ENCODE measurements around the gene NBPF11. TPM values are rescaled to one million over a fixed set of nuclear protein-coding genes. Genes with fewer than 3 reads are reported as not detected.
"Not testable (repeated sequence)": the region's sequence is repeated elsewhere in the genome, so short reads cannot be mapped to it uniquely, and the experiment has no call there.

The NBPF11 gene
- total and polyA plus RNA-seq, 2 of the 8 experiments (the other 6 are each of a cell fraction or from before 2014, with no cell fraction given), result 8.7 to 9.2 TPM

GRCh38 chr1:148197396-148197795 is 45.3 kb upstream of the NBPF11 start:
- H3K4ac ChIP-seq (replicated peaks; ENCODE audit: insufficient read length, low read depth, low read length); H4K5ac ChIP-seq (ENCODE audit: insufficient read length, low read depth, low read length); H3K27me3 ChIP-seq (replicated peaks in 1 of 4; ENCODE audit: control insufficient read depth in 3 of 4, extremely low read depth in 1 of 4, insufficient read depth in 3 of 4, low read length in 3 of 4); H2BK20ac ChIP-seq (ENCODE audit: low read length); H3K56ac ChIP-seq (replicated peaks; ENCODE audit: insufficient read length, low read depth, low read length); H4K20me1 ChIP-seq (replicated peaks in 1 of 2; ENCODE audit: control insufficient read depth in 1 of 2, insufficient read depth in 2 of 2, low read length in 2 of 2); H4K91ac ChIP-seq (replicated peaks; ENCODE audit: insufficient read length, low read length); H2BK15ac ChIP-seq (ENCODE audit: low read length); H3K79me2 ChIP-seq (ENCODE audit: control insufficient read depth in 1 of 2, insufficient read depth in 2 of 2, low read length in 2 of 2); H3K4me3 ChIP-seq (ENCODE audit: extremely low read depth in 1 of 4, insufficient read depth in 2 of 4, low read depth in 3 of 4, low read length in 4 of 4); H3K23me2 ChIP-seq (ENCODE audit: low read depth, low read length); H2AK5ac ChIP-seq (ENCODE audit: low read depth, low read length); H3K18ac ChIP-seq (ENCODE audit: extremely low read depth, low read length); H3K9me3 ChIP-seq (ENCODE audit: insufficient read depth in 2 of 2, low read depth in 1 of 2, low read length in 1 of 2); DNase-seq (ENCODE audit: low read depth in 1 of 2, low spot score in 2 of 2); POLR2A ChIA-PET (ENCODE audit: partially characterized antibody); FAIRE-seq; CTCF ChIA-PET (ENCODE audit: partially characterized antibody); H3K14ac ChIP-seq (ENCODE audit: insufficient read length); H3K23ac ChIP-seq (ENCODE audit: insufficient read length); H2BK120ac ChIP-seq (replicated peaks; ENCODE audit: low read depth, low read length); H2AFZ ChIP-seq (ENCODE audit: low read length); H2BK5ac ChIP-seq (ENCODE audit: low read depth, low read length); H3K9ac ChIP-seq (replicated peaks in 1 of 4; ENCODE audit: extremely low read depth in 1 of 4, low read depth in 3 of 4, low read length in 3 of 4); H3K4me1 ChIP-seq (replicated peaks in 1 of 4; ENCODE audit: control insufficient read depth in 3 of 4, insufficient read depth in 4 of 4, low read length in 3 of 4); H3K27ac ChIP-seq (ENCODE audit: low read depth, low read length); H3K36me3 ChIP-seq (ENCODE audit: control insufficient read depth in 2 of 4, insufficient read depth in 4 of 4, low read length in 3 of 4); H3K79me1 ChIP-seq (ENCODE audit: low read depth, low read length); H2BK12ac ChIP-seq (ENCODE audit: low read depth, low read length); H3K4me2 ChIP-seq (ENCODE audit: insufficient read depth in 1 of 2, low read depth in 2 of 2, low read length in 2 of 2); H4K8ac ChIP-seq (ENCODE audit: extremely low read depth, insufficient read depth, low read length): not testable (repeated sequence)
- no CpG with 5 or more reads among the region's 3 CpGs for WGBS, 2 experiments (ENCODE audit: extremely low coverage in 1 of 2, insufficient coverage in 1 of 2, insufficient read length in 1 of 2, insufficient replicate concordance in 2 of 2, low coverage in 1 of 2, low lambda C conversion rate in 2 of 2, missing lambda C conversion rate in 1 of 2)

GRCh38 chr1:148196949-148197348 is 44.9 kb upstream of the NBPF11 start:
- H4K91ac ChIP-seq (replicated peaks; ENCODE audit: insufficient read length, low read length); H2BK5ac ChIP-seq (ENCODE audit: low read depth, low read length); H2BK15ac ChIP-seq (ENCODE audit: low read length); H3K4me2 ChIP-seq (ENCODE audit: insufficient read depth in 1 of 2, low read depth in 2 of 2, low read length in 2 of 2); H3K4me3 ChIP-seq (ENCODE audit: extremely low read depth in 1 of 4, insufficient read depth in 2 of 4, low read depth in 3 of 4, low read length in 4 of 4); H4K8ac ChIP-seq (ENCODE audit: extremely low read depth, insufficient read depth, low read length); H3K9me3 ChIP-seq (ENCODE audit: insufficient read depth in 2 of 2, low read depth in 1 of 2, low read length in 1 of 2); H3K9ac ChIP-seq (replicated peaks in 1 of 4; ENCODE audit: extremely low read depth in 1 of 4, low read depth in 3 of 4, low read length in 3 of 4); H4K20me1 ChIP-seq (replicated peaks in 1 of 2; ENCODE audit: control insufficient read depth in 1 of 2, insufficient read depth in 2 of 2, low read length in 2 of 2); H2AFZ ChIP-seq (ENCODE audit: low read length); H3K27ac ChIP-seq (ENCODE audit: low read depth, low read length); H3K18ac ChIP-seq (ENCODE audit: extremely low read depth, low read length); H3K4ac ChIP-seq (replicated peaks; ENCODE audit: insufficient read length, low read depth, low read length); DNase-seq (ENCODE audit: low read depth in 1 of 2, low spot score in 2 of 2); H3K27me3 ChIP-seq (replicated peaks in 1 of 4; ENCODE audit: control insufficient read depth in 3 of 4, extremely low read depth in 1 of 4, insufficient read depth in 3 of 4, low read length in 3 of 4); CTCF ChIA-PET (ENCODE audit: partially characterized antibody); H3K79me2 ChIP-seq (ENCODE audit: control insufficient read depth in 1 of 2, insufficient read depth in 2 of 2, low read length in 2 of 2); H3K23ac ChIP-seq (ENCODE audit: insufficient read length); H3K56ac ChIP-seq (replicated peaks; ENCODE audit: insufficient read length, low read depth, low read length); H2BK20ac ChIP-seq (ENCODE audit: low read length); H3K14ac ChIP-seq (ENCODE audit: insufficient read length); H3K79me1 ChIP-seq (ENCODE audit: low read depth, low read length); H2BK12ac ChIP-seq (ENCODE audit: low read depth, low read length); H4K5ac ChIP-seq (ENCODE audit: insufficient read length, low read depth, low read length); H3K23me2 ChIP-seq (ENCODE audit: low read depth, low read length); POLR2A ChIA-PET (ENCODE audit: partially characterized antibody); H3K36me3 ChIP-seq (ENCODE audit: control insufficient read depth in 2 of 4, insufficient read depth in 4 of 4, low read length in 3 of 4); H2AK5ac ChIP-seq (ENCODE audit: low read depth, low read length); FAIRE-seq; H2BK120ac ChIP-seq (replicated peaks; ENCODE audit: low read depth, low read length); H3K4me1 ChIP-seq (replicated peaks in 1 of 4; ENCODE audit: control insufficient read depth in 3 of 4, insufficient read depth in 4 of 4, low read length in 3 of 4): not testable (repeated sequence)
- WGBS, 2 experiments (ENCODE audit: extremely low coverage in 1 of 2, insufficient coverage in 1 of 2, insufficient read length in 1 of 2, insufficient replicate concordance in 2 of 2, low coverage in 1 of 2, low lambda C conversion rate in 2 of 2, missing lambda C conversion rate in 1 of 2), result no CpG with 5 or more reads among the region's 1 CpG

Data from H1 (cell line).